Stimulated activated CD4-positive, alpha-beta T cell treated with anti-CD3 and anti-CD28 coated beads, TNF-alpha, amount 100 ng/mL, for 1 hour (primary cell): ENCODE results near the gene NEK3.
"Not testable (repeated sequence)": the region's sequence is repeated elsewhere in the genome, so short reads cannot be mapped to it uniquely, and the experiment has no call there.

Source experiments
- DNase-seq, 3 donors: peaks; one replicate each; pipeline ENCODE4 v3.0.0-alpha.2; 2020; ENCODE audit warnings: low read depth in 3 of 3, low spot score in 1 of 3

The NEK3 gene

GRCh38 chr13:52118595-52118994, 40.8 kb downstream of the NEK3 start:
- DNase-seq: no peak

GRCh38 chr13:52118095-52118494, 41.3 kb downstream of the NEK3 start:
- DNase-seq: no peak

GRCh38 chr13:52112591-52112990, 46.8 kb downstream of the NEK3 start:
- DNase-seq: no peak

GRCh38 chr13:52109116-52109670, 50.2 kb downstream of the NEK3 start:
- DNase-seq: no peak

GRCh38 chr13:52105841-52106240, 53.6 kb downstream of the NEK3 start:
- no peak for DNase-seq

GRCh38 chr13:52104624-52105023, 54.8 kb downstream of the NEK3 start:
- no peak for DNase-seq

GRCh38 chr13:52103386-52103785, 56.0 kb downstream of the NEK3 start:
- DNase-seq: no peak

GRCh38 chr13:52102423-52102822, 57.0 kb downstream of the NEK3 start:
- not testable (repeated sequence) for DNase-seq

- DNase-seq: no peak
These were observed 62.2 kb downstream of the NEK3 start for GRCh38 chr13:52097197-52097596.

GRCh38 chr13:52096748-52097147, 62.6 kb downstream of the NEK3 start:
- DNase-seq: no peak

GRCh38 chr13:52096062-52096461, 63.3 kb downstream of the NEK3 start:
- DNase-seq: no peak

GRCh38 chr13:52092087-52092486, 67.3 kb downstream of the NEK3 start:
- no peak for DNase-seq

- no peak for DNase-seq
These were observed 67.9 kb downstream of the NEK3 start for GRCh38 chr13:52091473-52091872.

GRCh38 chr13:52085421-52085820, 74.0 kb downstream of the NEK3 start:
- no peak for DNase-seq

- not testable (repeated sequence) for DNase-seq
These were observed 74.4 kb downstream of the NEK3 start for GRCh38 chr13:52084981-52085380.
